Left renal cortex interstitium (tissue), 4 donors: ENCODE measurements around the gene RPTOR. TPM values are rescaled to one million over a fixed set of nuclear protein-coding genes. Genes with fewer than 3 reads are reported as not detected.

Source experiments
- DNase-seq, 4 donors: peaks; one replicate each; pipeline ENCODE4 v3.0.0-alpha.2; 2013; ENCODE audit warnings: low read depth in 4 of 4, low spot score in 2 of 4, missing footprints in 1 of 4
- polyA plus RNA-seq, 4 donors: library from polyadenylated mRNA; unstranded; fragments of 120-200 nt; gene quantifications; one replicate each; pipeline ENCODE4 v1.2.1, GENCODE V29; 2013; ENCODE audit not compliant: insufficient read length in 4 of 4

The RPTOR gene
- polyA plus RNA-seq, 4 donors, result 16.5 to 25.0 (median 19.7) TPM

DNA sequence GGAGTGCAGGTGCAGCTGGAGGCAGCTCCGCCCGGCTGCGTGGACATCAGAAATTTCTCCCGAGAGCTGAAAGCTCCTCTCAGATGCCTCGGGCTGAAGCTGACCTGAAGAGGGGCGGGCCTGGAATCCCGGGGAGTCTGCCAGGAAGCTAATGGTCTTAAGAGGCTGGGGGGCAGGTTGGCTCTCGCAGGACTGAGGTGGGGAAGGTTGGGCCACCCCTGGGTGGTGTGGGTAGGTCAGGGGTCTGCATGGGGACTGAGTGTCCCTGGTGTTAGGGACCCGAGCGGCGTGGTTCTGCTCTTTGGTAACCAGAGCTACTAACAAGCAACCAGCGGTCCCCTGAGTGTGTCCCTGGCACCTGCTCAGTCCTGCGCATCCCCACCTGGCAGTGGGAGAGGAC lies 450.5 kb downstream of the RPTOR start:
- no peak for DNase-seq

DNA sequence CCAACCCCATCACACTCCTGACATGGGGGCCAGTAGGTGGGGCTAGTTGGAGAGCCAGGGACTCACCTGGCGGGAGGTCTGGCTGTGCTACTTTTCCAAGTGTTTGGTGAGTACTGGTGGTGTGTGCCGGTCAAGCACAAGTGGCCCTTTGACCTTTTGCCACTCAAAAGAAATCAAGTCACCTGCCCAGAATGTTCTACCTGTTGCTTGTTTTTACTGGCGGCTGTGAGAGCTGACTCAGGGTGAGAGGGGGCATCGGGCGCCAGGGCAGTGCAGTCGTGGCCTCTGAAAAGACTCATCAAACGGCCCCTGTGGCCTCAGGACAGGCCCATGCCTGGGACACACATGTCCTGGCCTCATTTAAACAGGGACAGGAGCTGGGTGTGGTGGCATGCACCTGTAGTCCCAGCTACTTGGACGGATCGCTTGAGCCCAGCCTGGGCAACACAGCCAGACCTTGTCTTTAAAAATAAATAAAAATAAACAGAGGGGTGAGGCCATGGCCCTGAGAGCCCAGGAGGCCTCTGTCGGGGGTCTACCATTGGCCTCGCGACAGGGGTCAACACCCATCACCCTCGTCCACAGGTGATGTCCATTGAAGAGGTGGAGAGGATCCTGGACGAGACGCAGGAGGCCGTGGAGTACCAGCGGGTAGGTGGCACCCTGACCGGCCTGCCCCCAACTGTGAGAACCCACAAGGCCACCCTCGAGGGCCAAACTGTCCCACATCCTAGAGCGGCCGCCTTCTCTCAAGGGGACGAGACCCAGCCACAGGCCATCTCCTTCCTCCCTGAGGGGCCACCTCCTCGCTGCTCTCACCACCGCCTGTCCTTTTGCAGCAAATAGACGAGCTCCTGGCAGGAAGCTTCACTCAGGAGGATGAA lies 452.0 kb downstream of the RPTOR start:
- no peak for DNase-seq

DNA sequence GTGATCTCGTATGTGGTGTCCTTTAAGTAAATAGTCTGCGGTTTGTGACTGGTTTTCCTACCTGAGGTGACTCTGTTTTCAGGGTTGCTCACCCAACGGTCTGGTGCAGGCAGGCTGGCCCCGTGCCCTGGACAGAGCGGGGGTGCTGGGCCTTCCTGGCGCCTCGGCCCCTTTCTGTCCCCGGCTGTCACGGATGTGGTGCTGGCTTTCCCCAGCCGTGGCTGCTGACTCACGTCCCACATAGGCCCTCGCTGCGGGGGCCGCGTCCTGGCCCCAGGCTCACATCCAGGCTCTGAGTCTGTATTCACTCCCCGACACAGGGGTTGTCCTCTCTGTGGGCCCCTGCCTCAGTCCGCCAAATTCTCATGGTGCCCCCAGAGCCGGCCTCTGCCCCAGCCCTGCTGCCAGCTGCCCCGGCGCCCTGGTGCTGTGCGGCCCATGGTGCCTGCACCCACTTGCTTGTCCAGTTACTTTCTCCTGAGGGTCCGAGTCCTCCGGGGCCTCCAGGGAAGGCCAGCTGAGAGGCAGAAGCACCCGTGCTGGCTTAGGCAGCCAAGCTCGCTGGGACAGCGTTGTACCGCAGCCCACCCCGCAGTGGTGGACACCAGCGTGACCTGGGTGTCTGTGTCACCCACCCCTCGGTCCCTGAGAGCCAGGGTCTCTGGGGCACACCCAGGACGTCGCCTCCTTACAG lies 452.9 kb downstream of the RPTOR start:
- no peak for DNase-seq

DNA sequence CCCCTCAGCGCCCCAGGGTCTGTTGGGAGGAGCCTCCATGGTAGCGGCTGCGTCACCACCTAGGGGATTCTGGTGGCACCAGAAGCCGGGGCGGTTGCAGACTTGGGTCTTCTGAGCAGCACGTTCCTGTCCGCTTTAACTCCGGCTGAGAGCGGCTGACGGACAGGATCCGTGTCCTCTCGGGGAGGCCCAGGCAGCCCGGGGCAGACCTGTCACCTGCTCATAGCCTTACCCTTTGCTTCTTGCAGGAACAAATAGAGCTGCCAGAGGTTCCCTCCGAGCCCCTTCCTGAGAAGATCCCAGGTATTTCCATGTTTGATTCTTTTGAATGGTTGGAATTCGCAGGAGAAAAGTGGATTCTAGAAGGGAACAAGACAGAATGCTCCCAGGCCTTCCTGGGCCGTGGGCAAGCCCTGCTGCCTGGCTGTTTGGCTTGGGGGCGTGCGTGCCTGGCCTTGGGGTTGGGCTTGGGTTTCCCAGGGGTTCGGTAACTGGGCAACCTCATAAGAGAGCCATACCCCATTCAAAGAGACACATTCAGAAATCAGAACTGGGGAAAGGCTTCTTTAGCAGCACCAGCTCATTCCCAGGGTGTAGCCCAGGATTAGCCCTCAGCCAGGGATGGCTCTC lies 453.6 kb downstream of the RPTOR start:
- DNase-seq, result no peak

DNA sequence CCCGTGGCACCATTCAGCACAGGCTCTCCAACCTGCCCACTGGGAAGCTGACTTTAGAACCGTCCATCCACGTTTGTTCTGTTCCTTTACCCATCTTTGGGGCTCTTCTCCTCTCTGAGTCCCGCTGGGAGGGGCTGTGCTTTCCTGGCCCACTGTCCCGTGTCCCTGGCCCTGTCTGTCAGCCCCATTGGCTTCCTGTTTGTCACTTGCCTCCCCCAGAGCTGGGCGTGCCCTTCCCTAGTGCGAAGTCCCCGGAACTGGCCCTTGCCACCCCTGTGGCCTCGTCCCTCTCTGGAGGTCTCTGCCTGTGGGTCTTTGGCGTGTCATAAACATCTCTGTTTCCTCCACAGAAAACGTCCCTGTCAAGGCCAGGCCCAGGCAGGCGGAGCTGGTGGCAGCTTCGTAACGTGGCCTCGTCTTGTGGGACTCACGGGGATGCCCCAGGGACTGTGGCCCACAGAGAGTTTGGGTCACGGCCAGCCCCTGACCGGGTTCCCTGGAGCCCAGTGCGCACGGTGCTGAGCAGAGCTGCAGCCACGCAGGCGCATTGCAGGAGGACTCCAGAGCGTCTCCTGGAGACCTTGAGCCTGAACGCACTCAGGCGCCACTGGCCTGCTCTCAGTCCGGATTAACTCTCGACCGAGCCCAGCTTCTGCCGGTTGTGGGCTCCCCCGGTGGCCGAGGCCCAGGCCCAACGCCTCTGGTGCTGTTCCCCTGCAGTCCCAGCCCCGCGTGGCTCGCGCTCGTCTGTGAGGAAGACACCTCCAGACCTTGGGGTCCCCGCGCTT lies 454.3 kb downstream of the RPTOR start:
- DNase-seq, result no peak

- no peak for DNase-seq
Observed at GRCh38 chr17:80999536-81000333, 455.1 kb downstream of the RPTOR start.

GRCh38 chr17:81000334-81000630 lies 455.6 kb downstream of the RPTOR start:
- no peak for DNase-seq

GRCh38 chr17:81000631-81001357 lies 456.2 kb downstream of the RPTOR start:
- no peak for DNase-seq

DNA sequence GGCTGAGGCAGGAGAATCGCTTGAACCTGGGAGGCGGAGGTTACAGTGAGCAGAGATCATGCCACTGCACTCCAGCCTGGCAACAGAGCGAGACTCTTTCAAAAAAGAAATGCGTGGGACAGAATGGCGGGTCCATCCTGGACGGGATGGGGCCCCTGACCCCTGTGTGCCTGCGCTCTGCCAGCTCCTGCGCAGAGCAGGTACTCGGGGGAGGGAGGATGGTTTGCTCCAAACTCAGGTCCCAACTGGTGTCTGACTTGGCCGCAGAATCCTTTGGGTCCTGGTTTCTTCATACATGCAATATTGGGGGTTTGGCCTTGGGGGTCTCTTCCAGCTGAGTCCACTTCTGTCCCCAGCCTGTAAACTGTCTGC lies 457.4 kb downstream of the RPTOR start:
- DNase-seq, result no peak

DNA sequence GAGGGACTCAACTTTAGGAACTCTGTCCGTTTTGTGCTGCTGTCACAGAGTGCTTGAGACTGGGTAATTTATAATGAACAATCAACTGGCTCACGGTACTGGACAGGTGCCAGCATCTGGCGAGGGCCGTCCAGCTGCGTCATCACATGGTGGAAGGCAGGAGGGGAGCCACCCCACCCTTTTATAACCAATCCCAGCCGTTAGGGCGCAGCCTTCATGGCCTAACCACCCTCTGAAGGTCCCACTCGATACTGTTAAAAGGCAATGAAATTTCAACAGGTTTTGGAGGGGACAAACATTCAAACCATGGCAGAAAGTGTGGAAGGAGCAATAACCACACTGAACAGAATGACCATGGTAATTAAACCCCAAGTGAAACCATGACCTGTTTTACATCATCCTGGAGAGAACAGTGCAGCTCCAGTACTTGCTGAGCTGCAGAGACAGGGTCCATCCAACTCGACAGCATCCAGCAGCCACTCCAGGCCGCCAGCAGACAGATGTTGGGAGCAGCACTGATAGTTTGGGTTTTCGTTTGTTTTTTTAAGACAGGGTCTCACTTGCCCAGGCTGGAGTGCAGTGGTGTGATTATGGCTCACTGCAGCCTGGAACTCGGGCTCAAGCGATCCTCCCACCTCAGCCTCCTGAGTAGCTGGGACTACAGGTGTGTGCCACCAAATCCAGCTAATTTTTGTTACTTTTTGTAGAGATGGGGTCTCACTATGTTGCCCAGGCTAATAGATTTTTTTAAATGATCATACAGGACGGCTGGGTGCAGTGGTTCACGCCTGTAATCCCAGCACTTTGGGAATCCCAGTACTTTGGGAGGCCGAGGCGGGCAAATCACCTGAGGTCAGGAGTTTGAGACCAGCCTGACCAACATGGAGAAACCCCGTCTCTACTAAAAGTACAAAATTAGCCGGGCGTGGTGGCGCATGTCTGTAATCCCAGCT lies 458.0 kb downstream of the RPTOR start:
- no peak for DNase-seq

DNA sequence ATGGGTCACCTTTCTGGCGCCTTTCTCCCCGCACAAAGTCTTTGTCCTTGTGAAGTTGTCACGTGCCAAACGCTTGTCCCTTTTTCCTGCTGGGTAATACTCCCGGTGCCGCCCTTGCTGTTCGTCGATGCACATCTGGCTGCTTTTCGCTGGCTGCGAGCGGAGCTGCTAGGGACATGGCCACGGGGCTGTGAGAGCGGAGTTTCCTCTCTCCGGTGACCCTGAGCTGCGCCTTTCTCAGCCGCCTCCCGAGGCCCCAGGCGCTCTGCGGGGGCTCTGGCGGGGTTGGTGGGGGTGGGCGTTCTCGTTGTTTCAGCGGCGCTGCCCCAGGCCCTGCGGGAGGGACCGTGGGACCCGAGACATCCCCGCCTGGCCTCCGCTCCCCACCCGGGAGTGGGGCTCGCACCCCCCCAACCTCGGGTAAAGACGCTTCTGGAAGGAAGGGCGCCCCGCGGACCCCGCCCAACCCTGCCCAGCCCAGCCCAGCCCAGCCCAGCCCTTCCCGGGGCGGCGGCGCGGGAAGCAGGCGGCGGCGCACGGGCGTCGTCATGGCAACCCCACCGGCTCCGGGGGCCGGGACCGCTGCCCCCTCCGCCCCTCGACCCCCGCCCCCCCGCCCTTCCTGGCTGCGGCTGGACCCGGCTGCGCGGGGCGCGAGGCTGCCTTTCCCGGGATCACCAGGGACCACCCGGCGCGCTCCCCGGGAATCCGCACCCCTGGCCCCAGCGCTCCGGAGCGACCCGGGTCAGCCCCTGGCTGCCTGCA lies 459.3 kb downstream of the RPTOR start:
- no peak for DNase-seq

- no peak for DNase-seq
Observed at GRCh38 chr17:81006891-81007290, 462.3 kb downstream of the RPTOR start.

DNA sequence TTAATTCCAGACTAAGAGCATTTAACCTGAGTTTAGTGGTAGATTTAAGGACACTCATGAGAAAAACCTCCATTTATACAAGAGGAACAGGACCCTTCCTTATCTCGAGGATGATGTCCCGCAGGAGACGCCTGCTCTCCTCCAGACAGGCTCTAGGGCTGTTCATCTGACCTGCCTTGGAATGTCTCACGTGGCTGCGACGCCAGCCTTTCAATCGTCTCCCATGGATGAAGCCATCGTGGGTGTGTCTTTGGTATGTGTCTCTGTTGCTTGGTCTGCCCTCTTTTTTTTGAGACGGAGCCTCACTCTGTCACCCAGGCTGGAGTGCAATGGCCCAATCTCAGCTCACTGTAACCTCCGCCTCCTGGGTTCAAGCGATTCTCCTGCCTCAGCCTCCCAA lies 463.5 kb downstream of the RPTOR start:
- no peak for DNase-seq

GRCh38 chr17:81009136-81009535 lies 464.5 kb downstream of the RPTOR start:
- DNase-seq, result no peak

GRCh38 chr17:81010935-81011334 lies 466.3 kb downstream of the RPTOR start:
- DNase-seq, result no peak

- no peak for DNase-seq
Observed at GRCh38 chr17:81011951-81012350, 467.3 kb downstream of the RPTOR start.

DNA sequence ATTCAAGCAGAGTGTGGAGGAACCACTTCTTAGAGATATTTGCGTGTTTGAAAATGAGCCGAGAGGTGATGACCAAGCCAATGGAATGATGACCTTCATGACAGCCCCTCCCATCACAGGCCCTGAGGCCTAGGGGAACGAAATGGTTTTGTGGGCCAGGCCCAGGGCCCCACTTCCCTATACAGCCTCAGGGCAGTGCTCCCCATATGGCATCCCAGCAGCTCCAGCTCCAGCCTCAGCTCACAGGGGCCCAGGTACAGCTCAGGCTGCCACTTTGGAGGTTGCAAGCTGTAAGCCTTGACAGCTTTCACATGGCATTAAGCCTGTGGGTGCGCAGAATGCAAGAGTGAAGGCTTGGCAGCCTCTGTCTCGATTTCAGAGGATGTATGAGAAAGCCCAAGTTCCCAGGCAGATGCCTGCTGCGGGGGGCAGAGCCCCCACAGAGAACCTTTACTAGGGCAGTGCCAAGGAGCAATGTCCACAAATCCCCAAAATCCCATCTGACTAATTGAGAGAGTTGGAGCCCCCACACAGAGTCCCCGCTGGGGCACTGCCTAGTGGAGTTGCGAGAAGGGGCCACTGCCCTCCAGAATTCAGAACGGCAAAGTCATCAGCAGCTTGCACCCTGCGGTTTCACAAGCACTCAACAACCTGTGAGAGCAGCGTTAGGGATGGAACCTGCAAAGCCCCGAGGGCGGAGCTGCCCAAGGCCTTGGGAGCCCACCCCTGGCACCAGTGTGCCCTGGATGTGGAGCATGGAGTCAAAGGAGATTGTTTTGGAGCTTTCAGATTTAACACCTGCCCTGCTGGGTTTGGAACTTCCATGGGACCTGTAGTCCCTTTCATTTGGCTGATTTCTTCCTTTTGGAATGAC lies 468.2 kb downstream of the RPTOR start:
- no peak for DNase-seq
